ENCODE measurements around the gene INTS13.

The INTS13 gene

DNA sequence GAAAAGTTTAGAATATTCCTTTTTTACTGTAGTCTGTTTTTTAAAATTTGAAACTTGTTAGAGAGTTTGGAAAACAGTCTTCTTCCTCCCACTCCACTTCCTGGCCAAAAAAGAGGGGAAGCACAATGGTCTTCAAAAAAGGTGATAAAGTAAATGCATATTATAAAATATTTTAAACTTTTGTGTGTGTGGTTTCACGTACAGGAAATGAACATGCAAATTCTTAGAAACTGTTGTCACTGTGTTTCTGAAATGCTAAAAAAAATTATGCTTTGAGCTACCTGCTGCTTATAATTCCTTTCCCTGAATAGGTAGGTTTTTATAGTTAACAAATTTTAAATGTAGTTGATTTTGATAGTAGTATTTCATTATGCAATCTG, 3.4 kb upstream of the INTS13 start:
- DNase-seq (ENCODE audit: insufficient read length, low spot score) = no peak
- TF ChIP-seq POLR2A (IDR thresholded peaks at IDR 0.05; ENCODE audit: low read depth, low read length) = no peak
- no peak for FAIRE-seq

- DNase-seq (ENCODE audit: insufficient read length, low spot score) (no peak), FAIRE-seq (no peak)
Observed at GRCh38 chr12:26940516-26941214, 2.9 kb upstream of the INTS13 start.

DNA sequence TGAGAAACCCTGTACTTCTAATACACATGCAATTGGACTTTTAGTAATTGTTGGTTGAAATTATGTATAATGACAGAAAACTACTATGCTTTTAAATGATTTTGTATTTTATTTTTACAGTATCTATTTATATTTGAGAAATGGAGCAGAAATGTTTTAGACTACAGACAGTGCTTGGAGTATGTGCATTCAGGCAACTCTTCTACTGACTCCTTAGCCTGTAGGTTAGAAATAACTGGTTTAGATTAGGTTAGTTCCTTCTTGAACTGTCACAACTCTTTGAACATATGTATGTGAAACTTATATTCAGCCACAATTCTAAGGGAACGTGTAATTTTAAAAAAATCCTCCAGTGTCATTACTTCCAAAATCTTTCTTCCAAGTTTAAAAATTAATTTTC, 2.2 kb upstream of the INTS13 start:
- no peak for DNase-seq (ENCODE audit: insufficient read length, low spot score)
- FAIRE-seq = no peak
- TF ChIP-seq POLR2A (IDR thresholded peaks at IDR 0.05; ENCODE audit: low read depth, low read length) = no peak

More at GRCh38 chr12:26940516-26941214, 2.9 kb upstream of the INTS13 start:
- no peak for TF ChIP-seq POLR2A (IDR thresholded peaks at IDR 0.05; ENCODE audit: low read depth, low read length)

DNA sequence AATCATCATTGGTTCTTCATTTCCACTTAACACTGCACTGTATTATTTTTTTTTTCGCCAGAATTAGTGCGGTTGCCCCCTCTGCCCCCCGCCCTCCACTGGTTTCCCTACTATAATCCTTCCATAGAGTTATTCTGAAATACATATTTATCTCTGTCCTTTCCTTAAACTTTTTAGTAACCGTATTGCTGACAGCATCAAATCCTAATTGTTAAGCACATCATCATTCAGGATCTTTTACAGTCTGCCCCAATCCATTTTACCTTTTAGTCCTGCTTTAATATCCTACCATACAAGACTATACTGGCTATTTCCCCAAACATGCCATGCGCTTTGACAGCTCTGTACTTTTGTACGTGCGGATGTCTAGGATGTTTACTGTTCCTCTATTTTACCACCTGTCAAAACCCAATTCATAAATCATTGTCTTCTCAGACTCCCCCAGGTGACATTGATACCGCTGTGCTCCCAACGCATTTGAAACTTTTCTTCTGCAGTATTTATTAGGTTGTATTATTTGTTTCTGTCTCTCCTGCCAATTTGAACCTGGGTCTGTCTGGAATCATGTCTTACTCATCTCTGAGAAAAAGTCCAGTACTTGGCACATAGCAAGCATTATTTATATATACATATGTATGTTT, 1.5 kb upstream of the INTS13 start:
- FAIRE-seq (peak; percentile 75), DNase-seq (ENCODE audit: insufficient read length, low spot score) (no peak)
- TF ChIP-seq POLR2A (IDR thresholded peaks at IDR 0.05; ENCODE audit: low read depth, low read length) = no peak

- TF ChIP-seq POLR2A (IDR thresholded peaks at IDR 0.05; ENCODE audit: low read depth, low read length) = no peak
- DNase-seq (ENCODE audit: insufficient read length, low spot score) (peak; percentile 4), FAIRE-seq (no peak)
Observed at GRCh38 chr12:26938701-26939062, 901 bp upstream of the INTS13 start.

DNA sequence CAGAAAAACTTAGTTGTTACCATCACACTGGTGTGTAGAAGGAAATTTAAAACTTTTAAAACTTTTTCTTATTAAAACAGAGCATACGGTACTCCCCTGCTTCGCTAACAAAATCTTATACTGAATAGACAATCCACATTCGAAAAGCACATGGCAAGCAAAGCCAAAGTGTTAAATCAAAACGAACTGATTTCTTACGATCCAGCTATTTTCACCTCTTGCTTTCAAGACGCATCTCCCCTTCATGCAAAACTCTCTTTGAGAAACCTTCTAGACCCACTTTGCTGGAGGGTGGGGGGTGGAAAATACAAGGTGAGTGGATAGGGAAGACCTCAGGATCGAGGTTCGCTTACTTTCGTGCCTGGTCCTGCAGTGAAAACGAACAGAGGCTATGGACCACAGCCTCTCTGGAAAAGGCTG, 328 bp downstream of the INTS13 start:
- no peak for TF ChIP-seq POLR2A (IDR thresholded peaks at IDR 0.05; ENCODE audit: low read depth, low read length)
- no peak for FAIRE-seq
- DNase-seq (ENCODE audit: insufficient read length, low spot score) = no peak

DNA sequence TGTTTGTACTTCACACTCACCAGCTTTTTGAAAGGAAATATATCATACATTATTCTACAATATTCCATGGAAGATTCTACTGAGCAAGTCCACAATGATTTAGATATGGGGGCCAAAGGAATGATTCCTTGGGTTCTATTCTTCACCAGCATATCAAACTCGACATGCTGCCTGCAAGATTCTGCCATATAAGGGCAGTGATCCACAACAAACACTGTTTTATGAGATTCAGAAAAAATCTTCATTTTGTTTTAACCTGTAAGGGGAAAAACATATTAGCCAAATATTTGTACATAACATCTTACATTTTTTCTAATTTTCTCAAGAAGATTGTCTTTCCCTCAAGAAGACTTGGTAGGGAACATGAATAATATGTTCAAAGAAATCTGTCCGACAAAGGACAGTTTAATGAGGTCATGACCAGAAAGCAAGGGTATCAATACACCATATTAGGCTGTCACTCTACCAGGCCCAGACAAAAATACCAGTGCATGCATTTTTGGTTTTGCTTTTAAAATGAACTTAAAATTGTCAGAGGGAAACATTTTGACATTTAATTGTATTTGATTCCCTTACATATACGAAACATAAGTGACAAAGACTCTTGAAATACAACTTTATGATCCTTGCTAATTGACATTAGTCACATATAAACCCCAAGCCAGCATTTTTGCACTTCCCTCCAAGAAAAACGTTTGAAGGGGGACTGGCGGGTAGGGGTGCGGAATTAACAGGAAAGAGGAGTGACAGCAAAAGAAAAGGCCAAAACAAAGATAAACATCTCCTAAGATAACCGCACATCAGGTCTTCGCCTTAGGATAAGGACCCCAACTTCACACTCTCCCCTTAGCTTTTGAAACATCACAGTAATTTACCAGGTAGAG, 980 bp downstream of the INTS13 start:
- no peak for DNase-seq (ENCODE audit: insufficient read length, low spot score)
- TF ChIP-seq POLR2A (IDR thresholded peaks at IDR 0.05; ENCODE audit: low read depth, low read length) = no peak
- peak; percentile 48 for FAIRE-seq

DNA sequence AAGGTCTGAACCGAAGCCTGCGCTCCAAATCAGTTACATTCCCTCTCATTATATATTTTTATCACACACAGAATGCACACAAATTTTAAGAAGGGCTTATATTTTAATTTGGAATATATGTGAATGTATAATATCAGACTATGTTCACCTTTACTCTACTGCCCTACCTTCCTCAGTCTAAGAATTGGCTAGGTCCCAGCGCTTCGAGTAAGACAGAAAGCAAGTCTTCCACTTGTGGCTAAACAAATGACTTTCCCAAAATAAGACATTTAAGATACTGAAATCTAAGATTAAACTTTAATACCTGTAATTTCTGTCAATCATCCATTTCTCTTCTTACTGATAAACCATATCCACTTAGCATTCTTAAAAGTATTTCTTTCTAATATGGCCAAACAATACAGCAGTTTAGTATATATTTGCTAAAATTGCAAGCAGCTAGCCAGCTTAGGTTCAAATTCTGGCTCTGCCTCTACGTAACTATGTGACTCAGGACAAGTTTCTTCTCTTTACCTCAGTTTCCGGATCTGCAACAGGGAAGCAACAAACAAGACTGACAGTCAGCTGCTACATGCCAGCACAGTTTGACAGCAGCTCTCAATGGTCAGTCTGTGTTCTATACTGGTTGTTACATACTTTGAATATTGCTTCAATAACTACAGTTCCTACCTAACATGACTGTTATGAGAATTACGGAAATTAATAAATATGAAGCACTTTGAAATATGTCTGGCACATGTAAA, 2.0 kb downstream of the INTS13 start:
- no peak for DNase-seq (ENCODE audit: insufficient read length, low spot score)
- no peak for FAIRE-seq
- no peak for TF ChIP-seq POLR2A (IDR thresholded peaks at IDR 0.05; ENCODE audit: low read depth, low read length)

DNA sequence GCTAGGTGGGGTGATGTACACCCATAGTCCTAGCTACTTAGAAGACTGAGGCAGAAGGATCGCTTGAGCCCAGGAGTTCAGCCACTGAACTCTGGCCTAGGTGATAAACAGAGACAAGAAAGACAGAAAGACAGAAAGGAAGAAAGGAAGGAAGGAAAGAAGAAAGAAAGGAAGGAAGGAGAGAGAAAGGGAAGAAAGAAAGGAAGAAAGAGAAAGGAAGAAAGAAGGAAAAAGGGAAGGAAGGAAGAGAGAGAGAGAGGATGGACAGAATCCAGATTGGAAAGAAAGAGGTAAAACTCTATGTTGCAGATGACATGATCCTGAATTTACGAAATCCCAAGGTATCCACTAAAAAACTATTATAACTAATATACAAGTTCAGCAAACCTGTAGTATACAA, 8.2 kb downstream of the INTS13 start:
- TF ChIP-seq POLR2A (IDR thresholded peaks at IDR 0.05; ENCODE audit: low read depth, low read length) = no peak
- FAIRE-seq (no peak), DNase-seq (ENCODE audit: insufficient read length, low spot score) (no peak)

GRCh38 chr12:26928661-26929060, 9.1 kb downstream of the INTS13 start:
- FAIRE-seq (no peak), DNase-seq (ENCODE audit: insufficient read length, low spot score) (no peak)
- TF ChIP-seq POLR2A (IDR thresholded peaks at IDR 0.05; ENCODE audit: low read depth, low read length) = no peak

GRCh38 chr12:26921886-26922285, 15.9 kb downstream of the INTS13 start:
- DNase-seq (ENCODE audit: insufficient read length, low spot score) = no peak
- TF ChIP-seq POLR2A (IDR thresholded peaks at IDR 0.05; ENCODE audit: low read depth, low read length) = no peak
- FAIRE-seq = no peak

- DNase-seq (ENCODE audit: insufficient read length, low spot score) (no peak), FAIRE-seq (no peak)
- TF ChIP-seq POLR2A (IDR thresholded peaks at IDR 0.05; ENCODE audit: low read depth, low read length) = no peak
Observed at GRCh38 chr12:26919216-26919555, 18.6 kb downstream of the INTS13 start.

DNA sequence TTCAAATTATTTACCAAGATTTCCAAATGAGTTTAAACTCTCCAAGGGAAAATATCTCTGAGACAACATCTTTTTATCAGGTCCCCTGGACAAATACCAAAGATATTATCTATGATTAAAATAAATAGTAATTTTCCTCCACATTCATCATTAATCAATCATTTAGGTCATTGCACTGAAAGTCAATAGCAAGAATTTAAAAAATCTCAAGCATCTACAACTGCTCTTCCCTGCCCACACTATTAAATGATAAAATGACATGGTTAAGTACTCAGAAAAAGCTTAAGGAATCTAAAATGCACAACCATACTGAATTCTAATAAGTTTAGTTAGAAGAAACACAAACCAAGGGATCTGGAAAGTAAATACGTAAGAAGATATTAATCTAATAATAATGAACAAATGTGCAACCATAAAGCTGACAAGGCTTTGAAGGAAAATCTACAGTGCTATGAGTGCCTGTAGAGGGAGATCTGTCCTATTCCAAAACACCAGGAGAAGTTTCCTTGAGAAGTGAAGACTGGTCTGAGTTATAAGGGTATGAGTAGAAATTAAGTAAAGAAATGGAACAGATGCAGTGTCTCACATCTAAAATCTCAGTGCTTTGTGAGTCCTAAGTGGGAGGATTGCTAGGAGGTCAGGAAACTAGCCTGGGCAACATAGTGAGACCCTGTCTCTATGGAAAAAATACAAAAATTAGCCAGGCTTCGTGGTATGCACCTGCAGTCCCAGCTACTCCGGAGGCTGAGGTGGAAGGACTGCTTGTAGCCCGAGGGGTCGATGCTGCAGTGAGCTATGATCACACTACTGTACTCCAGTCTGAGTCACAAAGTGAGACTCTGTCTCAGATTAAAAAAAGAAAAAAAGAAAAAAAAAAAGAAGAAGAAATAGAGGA, 19.2 kb downstream of the INTS13 start:
- DNase-seq (ENCODE audit: insufficient read length, low spot score) (no peak), FAIRE-seq (no peak)
- no peak for TF ChIP-seq POLR2A (IDR thresholded peaks at IDR 0.05; ENCODE audit: low read depth, low read length)

Data from H54 (cell line).